Heart left ventricle (tissue), 16 donors: Measurements from ENCODE around the gene ENTHD1. TPM values are rescaled to one million over a fixed set of nuclear protein-coding genes. Genes with fewer than 3 reads are reported as not detected.

Experiments
- ATAC-seq, 4 donors: fragments of 200-7000 bp; cut with Tn5 transposase; one replicate each; pipeline ENCODE4 v1.9.1; 2020 to 2022; ENCODE audit warnings: moderate library complexity in 4 of 4, mild to moderate bottlenecking in 3 of 4, moderate number of reproducible peaks in 1 of 4
- DNase-seq, 5 donors: peaks; one replicate each; pipeline ENCODE4 v3.0.0-alpha.2; 2020
- H3K27ac ChIP-seq, 12 donors: fragments of 200-600 bp; sonication (generic) in 4 of 12; one replicate each; pipeline versions ENCODE4 v1.5.0 to v1.8.0; 2016 to 2022; ENCODE audit warnings: mild to moderate bottlenecking in 2 of 12
- H3K27me3 ChIP-seq, 9 donors: fragments of 200-600 bp; sonication (generic) in 2 of 9; one replicate each; pipeline versions ENCODE4 v1.5.1 to v1.8.0; 2016 to 2022; ENCODE audit warnings: mild to moderate bottlenecking in 3 of 9
- H3K36me3 ChIP-seq, 9 donors: fragments of 200-600 bp; sonication (generic) in 2 of 9; one replicate each; pipeline versions ENCODE4 v1.5.0 to v1.8.0; 2018 to 2022; ENCODE audit warnings: mild to moderate bottlenecking in 2 of 9
- H3K4me1 ChIP-seq, 12 donors: fragments of 200-600 bp; sonication (generic) in 4 of 12; one replicate each; pipeline versions ENCODE4 v1.5.0 to v1.8.0; 2016 to 2022; ENCODE audit warnings: mild to moderate bottlenecking in 3 of 12
- H3K4me3 ChIP-seq, 12 donors: fragments of 200-600 bp; sonication (generic) in 4 of 12; one replicate each; pipeline versions ENCODE4 v1.5.0 to v1.8.0; 2017 to 2022; ENCODE audit warnings: mild to moderate bottlenecking in 9 of 12, moderate library complexity in 4 of 12
- H3K9me3 ChIP-seq, 12 donors: fragments of 200-600 bp; sonication (generic) in 4 of 12; one replicate each; pipeline versions ENCODE4 v1.5.0 to v1.8.0; 2016 to 2022; ENCODE audit warnings: mild to moderate bottlenecking in 1 of 12
- POLR2A ChIP-seq, 2 donors: fragments of 450-650 bp; IDR thresholded peaks; one replicate each; pipeline ENCODE4 v1.6.1; 2017; ENCODE audit warnings: antibody characterized with exemption in 2 of 2, mild to moderate bottlenecking in 2 of 2, moderate library complexity in 2 of 2
- WGBS, 4 donors: extraction: QIAGEN DNeasy Blood & Tissue Kit in 2 of 4; methylation state at CpG; one replicate each; pipeline versions ENCODE4 v1.1.5 to v1.1.7; 2013 to 2018; 5-methylcytosine and 5-hydroxymethylcytosine counted together
- intact Hi-C, 10 donors: fragments of 100-400 bp; cut with DNase I; formaldehyde crosslinking; loops; one replicate each; pipeline versions ENCODE4 v1.11.1 to v1.14.2; 2022
- polyA plus RNA-seq, 2 donors: library from polyadenylated mRNA; stranded (reverse); fragments of 200-250 nt; gene quantifications; one replicate each; pipeline ENCODE4 v1.2.3, GENCODE V29; 2013
- total RNA-seq, 9 donors: library from RNA; depleted of rRNA in 2 of 9; stranded (reverse); fragments of >200 nt in 2 of 9; fragmentation: NEBNext Ultra II Directional in 3 of 9; extraction: Animal tissue kit (Norgen Biotek cat#: 25700) in 3 of 9; gene quantifications; one replicate each; pipeline versions ENCODE4 v1.1.0 to v1.2.4, GENCODE V29; 2016 to 2023
- TF ChIP-seq, protein P1 (sequence below), 12 donors: fragments of 200-600 bp; sonication (generic) in 4 of 12; IDR thresholded peaks; one replicate each; pipeline versions ENCODE4 v1.5.0 to v1.8.0; 2018 to 2022; ENCODE audit warnings: antibody characterized with exemption in 12 of 12, mild to moderate bottlenecking in 5 of 12
- donor health status: ischemic (EF 13 %, LVEDD 7.1; RV severe dilation, severe dysfunction).
- donor health status: healthy with polysubstance abuse.
- donor health status: DM: no; HTN: yes; CAD: no.
- donor health status: DM: no; HTN: no; CAD: no.
- donor health status: ischemic (EF 25% LVEDD 6.9; RV normal size, moderate dysfunction).
- donor health status: ischemic (EF 25% LVEDD 5.7; RV mildly dilated, moderate dysfunction).
- donor health status: healthy.
- donor health status: DM: yes; HTN: yes; CAD: no.
- donor health status: ischemic (EF 35%, LVEDD 5.7; RV mildly dilated, moderate dysfunction).
- donor health status: nonischemic (EF 11% LVEDD 7.7; RV severe dilation, severe dysfunction).
- donor health status: DM: yes; HTN: yes; CAD: no.
- donor health status: PGD.
- donor health status: ischemic (EF 29% LVEDD 5.4; RV normal size, mild dysfunction).
- donor health status: nonischemic (EF 23%, LVEDD 6.1; RV moderate dilation, normal function).

ENTHD1 gene
- total and polyA plus RNA-seq, 11 donors, result not detected

DNA sequence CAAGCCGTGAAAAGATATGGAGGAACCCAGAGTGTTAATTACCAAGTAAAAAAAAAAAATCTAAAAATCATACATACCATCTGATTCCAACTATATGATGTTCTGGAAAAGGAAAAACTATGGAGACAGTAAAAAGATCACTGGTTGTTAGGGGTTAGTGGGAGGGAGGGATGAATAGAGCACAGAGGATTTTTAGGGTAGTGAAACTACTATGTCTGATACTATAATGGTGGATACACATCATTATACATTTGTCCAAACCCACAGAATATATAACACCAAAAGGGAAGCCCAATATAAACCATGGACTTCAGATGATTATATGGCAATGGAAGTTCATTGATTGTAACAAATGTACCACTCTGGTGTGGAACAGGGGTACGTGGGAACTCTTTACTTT lies 74.1 kb downstream of the ENTHD1 start:
- intact Hi-C loops, result no loop called here
- 67 to 77% (median 71%) methylated on average over 2 of the region's 2 CpGs for WGBS, 4 donors
- peaks cover 0 to 49% (median 0%) of the 10 kb centered on the region in 9 donors for H3K27me3 ChIP-seq
- H3K27ac ChIP-seq, result no peak overlapping the region
- H3K4me1 ChIP-seq, result no peaks in the 10 kb centered on the region
- no peaks in the 10 kb centered on the region for H3K36me3 ChIP-seq
- TF ChIP-seq, protein P1, sequence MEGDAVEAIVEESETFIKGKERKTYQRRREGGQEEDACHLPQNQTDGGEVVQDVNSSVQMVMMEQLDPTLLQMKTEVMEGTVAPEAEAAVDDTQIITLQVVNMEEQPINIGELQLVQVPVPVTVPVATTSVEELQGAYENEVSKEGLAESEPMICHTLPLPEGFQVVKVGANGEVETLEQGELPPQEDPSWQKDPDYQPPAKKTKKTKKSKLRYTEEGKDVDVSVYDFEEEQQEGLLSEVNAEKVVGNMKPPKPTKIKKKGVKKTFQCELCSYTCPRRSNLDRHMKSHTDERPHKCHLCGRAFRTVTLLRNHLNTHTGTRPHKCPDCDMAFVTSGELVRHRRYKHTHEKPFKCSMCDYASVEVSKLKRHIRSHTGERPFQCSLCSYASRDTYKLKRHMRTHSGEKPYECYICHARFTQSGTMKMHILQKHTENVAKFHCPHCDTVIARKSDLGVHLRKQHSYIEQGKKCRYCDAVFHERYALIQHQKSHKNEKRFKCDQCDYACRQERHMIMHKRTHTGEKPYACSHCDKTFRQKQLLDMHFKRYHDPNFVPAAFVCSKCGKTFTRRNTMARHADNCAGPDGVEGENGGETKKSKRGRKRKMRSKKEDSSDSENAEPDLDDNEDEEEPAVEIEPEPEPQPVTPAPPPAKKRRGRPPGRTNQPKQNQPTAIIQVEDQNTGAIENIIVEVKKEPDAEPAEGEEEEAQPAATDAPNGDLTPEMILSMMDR (IDR thresholded peaks at IDR 0.05), result no peak
- no peaks in the 10 kb centered on the region for H3K9me3 ChIP-seq
- no peak overlapping the region for H3K4me3 ChIP-seq
- DNase-seq, result no peak
- ATAC-seq, result no peak

DNA sequence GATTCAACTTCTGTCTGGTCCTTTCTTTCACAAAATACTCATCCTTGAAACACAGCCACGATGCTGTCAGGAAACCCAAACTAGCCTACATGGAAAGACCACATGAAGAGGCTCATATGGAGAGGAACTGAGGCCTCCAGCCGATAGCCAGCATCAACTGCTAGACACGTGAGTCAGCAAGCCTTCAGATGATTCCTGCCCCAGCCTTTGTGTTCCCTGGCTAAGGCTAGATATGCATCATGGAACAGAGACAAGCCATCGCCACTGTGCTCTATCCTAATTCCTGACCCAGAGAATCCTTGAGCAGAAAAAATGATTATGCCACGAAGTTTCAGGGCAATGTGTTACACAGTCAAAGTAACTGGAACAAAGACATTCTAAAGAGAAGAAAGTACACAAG lies 75.5 kb downstream of the ENTHD1 start:
- Histone ChIP-seq H3K4me1 (no peaks in the 10 kb centered on the region), H3K27ac (no peak overlapping the region), H3K9me3 (no peaks in the 10 kb centered on the region), H3K4me3 (no peak overlapping the region), H3K36me3 (no peaks in the 10 kb centered on the region), H3K27me3 (peaks cover 0 to 53% (median under 1%) of the 10 kb centered on the region in 9 donors)
- WGBS, 4 donors, result 46 to 53% (median 48%) methylated on average over 5 of the region's 5 CpGs
- intact Hi-C loops, result no loop called here
- ATAC-seq (no peak), DNase-seq (no peak)
- no peak for TF ChIP-seq POLR2A (IDR thresholded peaks at IDR 0.05)
- TF ChIP-seq, protein P1 (IDR thresholded peaks at IDR 0.05), result no peak

DNA sequence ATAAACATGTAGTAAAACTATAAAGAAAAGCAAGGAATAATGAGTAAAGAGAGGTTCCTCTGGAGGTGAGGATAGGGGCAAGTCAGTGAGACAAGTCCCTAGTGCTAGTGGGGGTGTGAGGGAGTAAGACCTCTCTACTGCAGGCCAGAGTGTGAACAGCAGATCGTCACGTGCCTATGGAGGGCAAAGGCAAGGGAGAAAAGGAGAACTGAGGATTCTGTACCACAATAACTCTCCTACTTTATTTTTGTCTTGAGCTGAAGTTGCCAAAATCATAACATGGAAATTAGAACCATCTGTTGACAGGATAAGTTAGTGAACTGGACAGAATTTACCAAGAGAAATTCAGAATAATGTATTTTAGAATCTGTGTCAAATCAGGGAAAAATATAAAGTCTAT lies 77.6 kb downstream of the ENTHD1 start:
- Histone ChIP-seq H3K4me1 (no peaks in the 10 kb centered on the region), H3K27me3 (peaks cover 0 to 57% (median 7%) of the 10 kb centered on the region in 9 donors), H3K9me3 (no peaks in the 10 kb centered on the region), H3K27ac (no peak overlapping the region), H3K36me3 (no peaks in the 10 kb centered on the region), H3K4me3 (no peak overlapping the region)
- no peak for ATAC-seq
- 10 to 28% (median 20%) methylated on average over 2 of the region's 2 CpGs for WGBS, 4 donors
- intact Hi-C loops, result no loop called here
- TF ChIP-seq, protein P1 (IDR thresholded peaks at IDR 0.05), result no peak
- no peak for TF ChIP-seq POLR2A (IDR thresholded peaks at IDR 0.05)
- DNase-seq, result no peak

DNA sequence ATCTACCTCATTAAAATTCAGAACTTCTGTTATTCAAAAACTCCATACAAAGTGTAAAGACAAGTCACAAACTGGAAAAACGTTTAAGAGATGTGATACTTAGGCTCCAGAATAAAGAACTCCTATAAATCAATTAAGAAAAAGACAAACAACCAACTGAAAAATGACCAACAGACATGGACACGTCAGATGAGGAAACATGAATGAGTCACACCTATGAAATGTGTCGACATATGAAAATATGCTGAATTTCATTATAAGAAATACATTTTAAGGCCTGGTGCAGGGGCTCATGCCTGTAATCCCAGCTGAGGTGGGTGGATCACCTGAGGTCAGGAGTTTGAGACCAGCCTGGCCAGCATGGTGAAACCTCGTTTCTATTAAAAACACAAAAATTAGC lies 78.7 kb downstream of the ENTHD1 start:
- Histone ChIP-seq H3K27me3 (peaks cover 0 to 61% (median 7%) of the 10 kb centered on the region in 9 donors), H3K4me1 (no peaks in the 10 kb centered on the region), H3K4me3 (no peak overlapping the region), H3K9me3 (no peaks in the 10 kb centered on the region), H3K36me3 (no peaks in the 10 kb centered on the region), H3K27ac (no peak overlapping the region)
- ATAC-seq (no peak), DNase-seq (no peak)
- WGBS, 4 donors, result 68 to 76% (median 75%) methylated on average over 4 of the region's 4 CpGs
- intact Hi-C loops, result no loop called here
- TF ChIP-seq, protein P1 (IDR thresholded peaks at IDR 0.05), result no peak
- TF ChIP-seq POLR2A (IDR thresholded peaks at IDR 0.05), result no peak
